HG03575 (cell line): ENCODE measurements around the gene CCR5AS.
"Not testable (repeated sequence)": the region's sequence is repeated elsewhere in the genome, so short reads cannot be mapped to it uniquely, and the experiment has no call there.

Experiments used
- ATAC-seq: cut with Tn5 transposase; IDR thresholded peaks from one replicate; pipeline ENCODE4 v1.9.1; 2021; ENCODE audit not compliant: unreplicated experiment, insufficient number of reproducible peaks, low FRiP score; ENCODE audit errors: extremely low read depth

CCR5AS gene

DNA sequence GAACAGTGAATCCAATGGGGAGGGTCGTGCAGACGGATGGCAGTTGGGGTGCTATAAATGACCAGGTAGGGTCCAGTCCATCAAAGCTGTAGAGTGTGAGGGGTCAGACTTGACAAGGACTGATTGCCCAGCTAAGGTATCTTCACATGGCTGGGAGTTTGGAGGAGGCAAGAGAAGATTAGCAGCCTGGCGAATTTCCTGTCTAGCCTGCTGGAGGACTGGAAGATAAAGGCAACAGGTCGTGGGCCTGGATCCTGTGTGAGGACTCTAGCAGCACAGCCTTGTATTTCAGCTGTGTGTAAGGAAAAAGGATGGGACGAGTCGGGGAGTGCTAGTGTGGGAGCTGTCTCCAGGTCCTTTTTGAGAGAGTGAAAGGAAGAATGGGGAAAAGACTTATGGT lies 17.6 kb downstream of the CCR5AS start:
- no peak for ATAC-seq

DNA sequence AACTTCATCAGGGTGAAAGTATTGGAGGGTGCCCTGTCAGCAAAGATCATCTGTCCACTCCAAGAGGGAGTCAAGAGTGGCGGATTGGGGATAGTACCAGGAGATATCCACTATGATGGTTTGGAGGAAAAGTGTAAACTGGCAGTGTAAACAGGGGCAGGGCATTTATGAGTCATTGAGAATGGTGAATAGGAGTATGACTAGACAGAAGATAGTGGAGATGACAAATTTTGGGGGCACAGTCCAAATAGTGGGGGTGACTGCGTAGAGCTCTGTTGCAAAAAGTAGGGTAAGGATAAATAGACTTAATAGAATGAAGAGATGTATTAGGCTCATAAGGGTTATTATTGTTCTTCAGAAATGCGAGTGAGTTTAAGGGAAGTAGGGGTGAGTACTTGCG lies 18.0 kb downstream of the CCR5AS start:
- ATAC-seq, result not testable (repeated sequence)

DNA sequence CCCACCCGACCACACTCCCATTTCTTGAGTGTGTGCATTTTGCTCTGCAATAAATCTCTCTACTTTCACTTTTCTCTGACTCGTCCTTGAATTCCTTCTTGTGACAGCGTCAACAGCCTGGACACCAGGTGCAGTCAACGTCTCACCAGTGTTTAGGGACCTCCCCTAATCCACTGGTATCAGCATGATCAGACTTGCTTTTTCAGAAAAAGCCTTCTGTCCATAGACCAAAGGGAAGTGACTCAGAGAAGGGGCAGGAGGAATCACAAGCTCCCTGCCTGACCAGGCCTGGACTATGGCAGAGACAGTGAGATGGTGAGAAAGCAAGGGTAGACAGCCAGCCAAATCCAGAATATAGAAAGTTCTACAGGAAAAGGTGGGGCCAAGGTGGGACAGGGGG lies 20.7 kb downstream of the CCR5AS start:
- no peak for ATAC-seq

DNA sequence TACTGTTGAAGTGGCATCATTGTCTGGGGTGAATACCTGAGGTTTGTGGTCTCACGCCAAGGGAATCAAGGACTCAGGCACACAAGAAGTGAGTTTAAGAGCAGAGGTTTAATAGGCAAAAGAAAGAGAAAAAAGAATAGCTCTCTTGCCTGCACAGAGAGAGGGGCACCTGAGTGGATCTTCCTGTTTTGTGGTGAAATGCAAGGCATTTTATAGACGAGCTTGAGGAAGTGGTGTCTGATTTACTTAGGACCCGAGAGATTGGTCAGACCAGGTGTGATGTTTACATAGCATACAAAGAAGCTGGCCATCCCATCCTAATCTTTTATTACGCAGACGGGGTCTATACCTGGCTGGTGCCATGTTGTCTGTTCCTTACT lies 22.9 kb downstream of the CCR5AS start:
- no peak for ATAC-seq

- ATAC-seq, result no peak
These were observed 23.5 kb downstream of the CCR5AS start for GRCh38 chr3:46383211-46383950.

- no peak for ATAC-seq
These were observed 25.2 kb downstream of the CCR5AS start for GRCh38 chr3:46381625-46382024.

DNA sequence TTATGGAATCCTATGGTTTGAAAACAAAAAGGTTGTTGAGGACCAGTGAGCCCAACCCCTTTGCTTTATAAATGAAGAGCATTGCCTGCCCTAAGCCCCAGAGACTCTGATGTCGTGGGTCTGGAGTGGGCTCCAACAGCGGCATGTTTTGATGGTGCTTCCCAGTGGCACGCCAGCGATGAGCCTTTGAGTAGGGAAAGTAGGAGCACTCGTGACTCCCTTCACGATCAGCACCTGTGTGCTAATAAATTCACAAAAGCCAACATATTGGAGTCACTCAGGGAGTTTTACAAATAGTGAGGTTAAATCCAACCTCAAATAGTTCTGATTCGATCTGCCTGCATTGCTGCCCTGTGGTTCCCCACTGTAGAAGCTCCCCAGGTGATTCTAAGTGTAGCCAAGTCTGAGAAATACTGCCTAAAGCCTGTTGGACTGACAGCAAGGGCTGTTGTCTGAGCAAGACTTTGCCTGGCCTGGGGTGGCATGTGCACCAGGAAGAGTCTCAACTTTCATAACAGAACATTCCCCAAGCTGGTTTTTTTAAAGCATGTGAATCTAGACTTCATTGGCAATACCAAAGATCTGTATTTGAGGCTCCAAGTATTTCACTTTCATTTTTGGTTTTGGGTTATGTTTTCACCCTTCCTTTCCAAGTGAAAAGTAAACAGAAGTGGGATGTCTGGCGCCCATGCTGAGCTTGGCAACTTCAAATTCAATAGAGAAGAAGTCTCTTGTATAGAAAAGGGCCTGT lies 26.2 kb downstream of the CCR5AS start:
- no peak for ATAC-seq

GRCh38 chr3:46378426-46378942 lies 28.4 kb downstream of the CCR5AS start:
- no peak for ATAC-seq

GRCh38 chr3:46375814-46376213 lies 31.1 kb downstream of the CCR5AS start:
- no peak for ATAC-seq

- ATAC-seq, result no peak
These were observed 31.6 kb downstream of the CCR5AS start for GRCh38 chr3:46375218-46375617.

DNA sequence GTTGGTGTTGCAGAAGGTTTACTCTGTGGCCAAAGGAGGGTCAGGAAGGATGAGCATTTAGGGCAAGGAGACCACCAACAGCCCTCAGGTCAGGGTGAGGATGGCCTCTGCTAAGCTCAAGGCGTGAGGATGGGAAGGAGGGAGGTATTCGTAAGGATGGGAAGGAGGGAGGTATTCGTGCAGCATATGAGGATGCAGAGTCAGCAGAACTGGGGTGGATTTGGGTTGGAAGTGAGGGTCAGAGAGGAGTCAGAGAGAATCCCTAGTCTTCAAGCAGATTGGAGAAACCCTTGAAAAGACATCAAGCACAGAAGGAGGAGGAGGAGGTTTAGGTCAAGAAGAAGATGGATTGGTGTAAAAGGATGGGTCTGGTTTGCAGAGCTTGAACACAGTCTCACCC lies 32.1 kb downstream of the CCR5AS start:
- no peak for ATAC-seq

GRCh38 chr3:46372492-46373359 lies 34.1 kb downstream of the CCR5AS start:
- no peak for ATAC-seq

DNA sequence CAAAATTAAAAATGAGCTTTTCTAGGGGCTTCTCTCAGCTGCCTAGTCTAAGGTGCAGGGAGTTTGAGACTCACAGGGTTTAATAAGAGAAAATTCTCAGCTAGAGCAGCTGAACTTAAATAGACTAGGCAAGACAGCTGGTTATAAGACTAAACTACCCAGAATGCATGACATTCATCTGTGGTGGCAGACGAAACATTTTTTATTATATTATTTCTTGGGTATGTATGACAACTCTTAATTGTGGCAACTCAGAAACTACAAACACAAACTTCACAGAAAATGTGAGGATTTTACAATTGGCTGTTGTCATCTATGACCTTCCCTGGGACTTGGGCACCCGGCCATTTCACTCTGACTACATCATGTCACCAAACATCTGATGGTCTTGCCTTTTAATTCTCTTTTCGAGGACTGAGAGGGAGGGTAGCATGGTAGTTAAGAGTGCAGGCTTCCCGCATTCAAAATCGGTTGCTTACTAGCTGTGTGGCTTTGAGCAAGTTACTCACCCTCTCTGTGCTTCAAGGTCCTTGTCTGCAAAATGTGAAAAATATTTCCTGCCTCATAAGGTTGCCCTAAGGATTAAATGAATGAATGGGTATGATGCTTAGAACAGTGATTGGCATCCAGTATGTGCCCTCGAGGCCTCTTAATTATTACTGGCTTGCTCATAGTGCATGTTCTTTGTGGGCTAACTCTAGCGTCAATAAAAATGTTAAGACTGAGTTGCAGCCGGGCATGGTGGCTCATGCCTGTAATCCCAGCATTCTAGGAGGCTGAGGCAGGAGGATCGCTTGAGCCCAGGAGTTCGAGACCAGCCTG lies 35.1 kb downstream of the CCR5AS start:
- ATAC-seq, result no peak

DNA sequence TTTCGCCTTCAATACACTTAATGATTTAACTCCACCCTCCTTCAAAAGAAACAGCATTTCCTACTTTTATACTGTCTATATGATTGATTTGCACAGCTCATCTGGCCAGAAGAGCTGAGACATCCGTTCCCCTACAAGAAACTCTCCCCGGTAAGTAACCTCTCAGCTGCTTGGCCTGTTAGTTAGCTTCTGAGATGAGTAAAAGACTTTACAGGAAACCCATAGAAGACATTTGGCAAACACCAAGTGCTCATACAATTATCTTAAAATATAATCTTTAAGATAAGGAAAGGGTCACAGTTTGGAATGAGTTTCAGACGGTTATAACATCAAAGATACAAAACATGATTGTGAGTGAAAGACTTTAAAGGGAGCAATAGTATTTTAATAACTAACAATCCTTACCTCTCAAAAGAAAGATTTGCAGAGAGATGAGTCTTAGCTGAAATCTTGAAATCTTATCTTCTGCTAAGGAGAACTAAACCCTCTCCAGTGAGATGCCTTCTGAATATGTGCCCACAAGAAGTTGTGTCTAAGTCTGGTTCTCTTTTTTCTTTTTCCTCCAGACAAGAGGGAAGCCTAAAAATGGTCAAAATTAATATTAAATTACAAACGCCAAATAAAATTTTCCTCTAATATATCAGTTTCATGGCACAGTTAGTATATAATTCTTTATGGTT lies 35.9 kb downstream of the CCR5AS start, which contains the start of gene CCR5:
TSS of gene CCR5 (plus strand) at position 108 of the 680 bp plus-strand sequence. CDS start 1,957 bp downstream, outside the sequence.
- no peak for ATAC-seq

GRCh38 chr3:46369675-46370132 lies 37.2 kb downstream of the CCR5AS start:
- no peak for ATAC-seq

GRCh38 chr3:46369151-46369550 lies 37.7 kb downstream of the CCR5AS start:
- no peak for ATAC-seq

DNA sequence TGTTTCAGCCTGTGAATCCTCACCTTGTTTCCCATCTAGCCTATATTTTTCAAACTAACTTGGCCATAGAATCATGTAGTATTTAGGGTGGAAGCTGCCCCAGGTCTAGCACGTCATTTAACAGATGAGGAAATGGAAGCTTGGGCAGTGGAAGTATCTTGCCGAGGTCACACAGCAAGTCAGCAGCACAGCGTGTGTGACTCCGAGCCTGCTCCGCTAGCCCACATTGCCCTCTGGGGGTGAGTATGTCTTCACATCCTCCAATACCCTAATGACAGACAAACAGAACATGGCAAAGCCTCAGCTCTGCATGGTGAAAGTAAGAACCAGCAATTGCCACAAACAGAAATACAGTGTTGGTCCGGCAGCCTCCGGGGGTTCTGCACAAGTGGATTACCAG lies 38.3 kb downstream of the CCR5AS start:
- no peak for ATAC-seq

DNA sequence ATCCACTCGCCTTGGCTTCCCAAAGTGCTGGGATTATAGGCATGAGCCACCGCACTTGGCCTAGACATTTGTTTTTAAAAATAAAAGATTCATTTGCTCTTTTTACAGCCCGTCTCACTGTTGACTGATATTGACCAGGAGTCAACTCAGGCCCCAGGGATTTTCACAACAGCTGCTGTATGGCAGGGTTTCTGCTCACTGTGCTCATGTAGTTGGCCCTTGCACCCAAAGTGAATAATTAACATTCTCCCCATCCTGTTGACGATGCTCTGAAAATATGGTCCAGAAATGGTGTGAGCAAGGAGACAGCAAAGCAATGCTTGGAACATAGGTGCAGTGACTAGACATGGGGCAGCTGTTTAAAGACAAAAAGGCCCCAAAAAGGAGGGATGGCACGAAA lies 39.1 kb downstream of the CCR5AS start:
- no peak for ATAC-seq
